ENCODE data around the gene RPA4.
"Not testable (repeated sequence)": the region's sequence is repeated elsewhere in the genome, so short reads cannot be mapped to it uniquely, and the experiment has no call there.

RPA4 gene, protein sequence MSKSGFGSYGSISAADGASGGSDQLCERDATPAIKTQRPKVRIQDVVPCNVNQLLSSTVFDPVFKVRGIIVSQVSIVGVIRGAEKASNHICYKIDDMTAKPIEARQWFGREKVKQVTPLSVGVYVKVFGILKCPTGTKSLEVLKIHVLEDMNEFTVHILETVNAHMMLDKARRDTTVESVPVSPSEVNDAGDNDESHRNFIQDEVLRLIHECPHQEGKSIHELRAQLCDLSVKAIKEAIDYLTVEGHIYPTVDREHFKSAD

DNA sequence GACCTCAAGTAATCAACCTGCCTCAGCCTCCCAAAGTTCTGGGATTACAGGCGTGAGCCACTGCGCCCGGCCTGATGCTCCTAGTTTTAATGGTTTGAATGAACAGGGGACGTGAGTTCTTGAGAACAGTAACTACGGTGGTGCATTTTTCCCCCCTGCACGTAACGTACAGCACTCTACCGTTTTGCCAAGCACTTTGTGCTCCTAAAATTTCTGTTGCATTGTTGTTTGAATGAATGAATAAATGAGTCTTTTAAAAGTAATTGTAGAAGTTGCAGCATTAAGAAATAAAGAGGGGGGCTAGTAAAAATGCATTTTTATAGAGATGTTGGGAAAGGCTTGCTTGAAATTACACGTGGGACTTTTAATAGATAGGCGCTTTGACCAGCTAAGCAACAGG, at the start of gene RPA4:
Gene RPA4 (plus strand): TSS at position 301 of the 400 bp plus-strand sequence. CDS start 403 bp downstream, outside the sequence.
- no peak for FAIRE-seq

DNA sequence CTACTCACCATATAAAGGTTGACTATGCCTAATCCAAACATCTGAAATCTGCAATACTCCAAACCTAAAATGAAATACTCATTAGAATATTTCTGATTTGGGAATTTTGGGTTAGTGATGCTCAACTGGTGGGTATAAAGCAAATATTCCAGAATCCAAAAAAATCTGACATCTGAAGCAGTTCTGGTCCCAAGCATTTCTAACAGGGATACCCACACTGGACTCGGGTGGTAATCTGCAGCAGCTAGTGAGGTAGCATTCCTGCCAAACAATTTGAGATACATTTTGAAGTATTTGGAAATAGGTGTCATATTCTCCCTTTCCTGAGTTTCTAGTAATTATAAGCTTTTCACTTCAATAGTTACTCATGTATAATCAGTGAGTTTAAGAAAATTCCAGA, 49.6 kb upstream of the RPA4 start:
- FAIRE-seq = no peak

DNA sequence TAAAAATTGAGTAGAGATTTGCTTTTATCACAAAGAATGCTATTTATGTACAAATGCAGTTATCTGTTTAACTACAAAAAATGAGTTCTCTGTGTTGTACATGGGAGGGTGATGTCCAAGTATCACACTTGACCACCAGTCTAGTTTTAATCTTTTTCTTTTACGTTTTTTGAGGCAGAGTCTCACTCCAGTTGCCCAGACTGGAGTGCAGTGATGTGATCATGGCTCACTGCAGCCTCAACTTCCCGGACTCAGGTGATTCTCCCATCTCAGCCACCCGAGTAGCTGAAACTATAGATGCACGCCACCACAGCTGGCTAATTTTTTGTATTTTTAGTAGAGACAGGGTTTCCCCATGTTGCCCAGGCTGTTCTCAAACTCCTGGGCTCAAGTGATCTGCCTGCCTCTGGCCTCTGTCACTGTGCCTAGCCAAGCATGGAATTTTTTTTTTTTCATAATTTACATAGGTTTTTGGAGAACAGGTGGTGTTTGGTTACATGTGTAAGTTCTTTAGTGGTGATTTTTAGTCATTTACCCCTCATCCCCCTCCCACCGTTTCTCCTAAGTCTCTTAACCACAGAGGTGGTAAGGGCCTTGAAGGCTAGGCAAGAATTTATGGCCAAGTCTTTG, 47.9 kb upstream of the RPA4 start:
- no peak for FAIRE-seq

DNA sequence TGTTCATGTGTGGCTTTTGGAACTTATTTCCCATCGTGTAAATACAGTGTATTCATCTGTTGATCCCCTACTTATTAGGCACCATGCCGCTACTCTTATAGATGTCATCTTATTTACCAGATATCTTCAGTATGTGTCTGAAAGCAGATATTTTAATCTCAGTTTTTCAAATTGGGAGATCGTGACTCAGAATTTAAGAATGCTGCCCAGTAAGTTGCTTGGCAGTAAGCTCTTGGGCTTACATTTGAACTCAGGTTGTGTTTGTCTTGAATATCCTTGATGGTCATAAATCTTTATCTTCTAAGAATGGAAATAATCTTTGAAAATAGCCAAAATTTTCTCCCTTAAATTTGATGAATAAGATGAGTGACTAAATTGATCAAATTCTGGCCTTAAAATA, 45.9 kb upstream of the RPA4 start:
- FAIRE-seq = no peak

DNA sequence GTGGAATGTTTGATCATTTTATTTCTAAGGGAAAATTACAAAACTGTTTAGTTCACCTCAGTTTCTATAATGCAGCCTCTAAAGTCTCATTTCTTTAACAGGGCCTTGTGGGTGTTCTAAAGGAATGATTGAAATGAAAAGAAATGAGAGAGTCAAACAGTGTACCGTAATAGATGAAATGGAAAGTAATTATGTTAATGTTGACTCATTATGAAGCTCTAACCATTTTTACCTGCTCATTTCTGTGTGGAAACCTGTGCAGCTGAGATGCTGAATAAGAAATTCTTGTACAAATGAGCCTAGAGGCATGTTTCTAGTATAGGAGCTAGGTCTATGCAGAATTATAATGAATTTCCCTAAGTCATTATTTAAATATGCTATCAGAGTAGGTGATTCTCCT, 45.2 kb upstream of the RPA4 start:
- no peak for FAIRE-seq

DNA sequence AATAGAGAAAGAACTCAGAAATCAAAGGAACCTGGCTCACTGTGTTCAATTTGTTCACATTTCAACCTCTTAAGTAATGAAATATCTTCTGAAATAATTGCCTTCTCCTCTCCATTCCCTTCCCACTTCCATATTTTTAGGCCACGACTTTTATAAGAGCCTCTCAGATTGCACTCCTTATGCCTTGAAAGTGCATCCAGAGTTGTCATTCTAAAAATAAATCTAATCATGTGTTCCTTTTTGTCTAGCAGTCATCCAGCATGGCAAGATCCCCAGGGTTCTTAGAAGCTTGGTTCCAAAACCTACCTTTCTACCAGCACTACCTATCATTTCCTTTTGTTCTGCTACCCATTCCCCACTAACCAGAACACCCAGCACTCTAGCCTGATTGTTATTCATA, 42.4 kb upstream of the RPA4 start:
- no peak for FAIRE-seq

DNA sequence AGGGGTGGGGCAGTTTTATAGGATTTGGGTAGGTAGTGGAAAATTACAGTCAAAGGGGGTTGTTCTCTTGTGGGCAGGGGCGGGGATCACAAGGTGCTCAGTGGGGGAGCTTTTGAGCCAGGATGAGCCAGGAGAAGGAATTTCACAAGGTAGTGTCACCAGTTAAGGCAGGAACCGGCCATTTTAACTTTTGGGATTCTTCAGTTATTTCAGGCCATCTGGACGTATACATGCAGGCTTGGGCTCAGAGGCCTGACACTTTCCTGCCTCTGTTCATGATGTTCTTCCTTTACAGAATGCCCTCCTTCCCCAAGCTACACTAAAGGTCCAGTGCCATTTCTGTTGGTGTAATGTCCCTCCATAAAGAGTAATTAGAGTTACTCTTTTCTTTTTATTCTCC, 41.8 kb upstream of the RPA4 start:
- not testable (repeated sequence) for FAIRE-seq

DNA sequence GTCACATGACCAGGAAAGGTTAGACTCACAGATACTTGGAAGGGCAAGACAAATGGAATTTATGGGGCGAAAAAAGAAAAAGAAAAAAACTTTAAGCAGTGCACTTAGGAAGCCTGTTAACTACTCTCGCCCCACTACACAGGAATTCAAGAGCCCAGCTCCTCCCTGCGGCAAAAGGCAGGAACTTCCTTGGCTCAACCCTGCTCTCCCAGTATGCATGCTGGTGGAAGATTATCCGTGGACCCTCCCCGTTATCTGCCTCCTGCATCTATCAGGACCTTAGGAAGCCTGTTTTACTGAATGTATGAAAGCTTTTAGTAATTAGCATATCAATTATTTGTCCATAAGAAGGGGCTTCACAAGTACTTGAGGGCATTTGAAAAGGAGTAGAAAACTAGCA, 40.1 kb upstream of the RPA4 start:
- FAIRE-seq = no peak

DNA sequence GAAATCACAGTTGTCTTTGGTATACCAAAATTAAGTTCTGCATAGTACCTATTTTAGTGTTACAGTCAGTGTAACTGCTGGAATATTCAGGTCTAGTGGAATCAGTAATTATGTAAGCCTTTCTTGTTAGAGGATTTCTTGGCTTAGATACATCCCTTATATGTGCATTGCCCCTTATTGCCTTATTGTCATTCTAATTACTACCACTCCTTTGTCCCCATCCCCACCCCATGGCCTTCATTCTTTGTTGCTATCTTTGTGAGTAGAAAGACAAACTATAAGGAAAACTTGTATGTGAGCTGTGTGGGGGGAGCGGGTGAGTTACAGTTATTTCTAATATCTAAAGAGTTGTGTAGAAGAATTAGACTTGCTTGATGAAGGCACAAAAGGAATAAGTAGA, 36.9 kb upstream of the RPA4 start:
- FAIRE-seq = peak; percentile 27

DNA sequence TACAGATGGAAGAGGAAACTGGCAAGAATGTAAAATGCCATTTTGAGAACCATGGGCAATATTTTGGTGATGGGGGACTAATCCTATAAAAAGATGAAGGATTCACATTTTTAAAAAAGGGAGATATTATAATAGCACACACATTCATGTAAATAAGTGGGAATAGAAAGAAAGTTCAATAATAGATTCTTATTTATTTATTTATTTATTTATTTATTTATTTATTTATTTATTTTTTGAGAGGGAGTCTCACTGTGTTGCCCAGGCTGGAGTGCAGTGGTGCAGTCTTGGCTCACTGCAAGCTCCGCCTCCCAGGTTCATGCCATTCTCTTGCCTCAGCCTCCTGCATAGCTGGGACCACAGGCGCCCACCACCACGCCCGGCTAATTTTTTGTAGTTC, 24.3 kb upstream of the RPA4 start:
- peak; percentile 38 for FAIRE-seq

DNA sequence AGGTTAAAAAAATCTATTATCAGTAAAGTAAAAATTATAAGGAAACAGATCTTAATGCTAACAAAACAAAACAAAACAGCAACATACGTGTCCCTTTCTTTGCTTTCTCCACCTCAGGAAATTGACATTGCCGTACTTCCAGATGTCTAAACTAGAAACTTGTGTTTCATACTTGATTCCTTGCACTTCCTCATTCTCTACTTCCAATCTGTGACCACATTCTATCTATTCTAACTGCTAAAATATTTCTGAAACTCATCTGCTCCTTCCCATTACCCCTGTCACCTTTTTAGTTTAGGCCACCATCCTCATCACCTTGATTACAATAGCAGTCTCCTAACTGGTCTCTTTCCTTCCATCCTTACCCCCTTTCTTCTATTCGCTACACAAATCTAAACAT, 22.5 kb upstream of the RPA4 start:
- peak; percentile 77 for FAIRE-seq

DNA sequence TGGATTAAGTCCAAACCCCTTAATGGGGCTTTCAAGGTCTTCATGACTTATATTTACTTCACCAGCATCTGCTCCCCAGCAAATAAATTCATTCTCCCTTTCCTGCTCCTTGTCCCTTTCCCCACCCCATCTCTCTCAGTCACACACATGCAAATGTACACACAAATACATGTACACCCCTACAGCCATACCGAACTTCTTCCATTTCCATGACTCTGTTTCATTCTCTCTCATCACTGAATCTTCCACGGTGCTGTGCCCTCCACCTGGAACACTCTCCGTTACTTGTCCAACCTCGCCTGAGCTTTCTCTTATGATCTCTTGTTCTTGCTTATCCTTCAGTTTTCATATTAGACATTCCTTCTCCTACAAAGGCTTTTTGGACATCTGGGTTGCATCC, 22.0 kb upstream of the RPA4 start:
- FAIRE-seq = no peak

DNA sequence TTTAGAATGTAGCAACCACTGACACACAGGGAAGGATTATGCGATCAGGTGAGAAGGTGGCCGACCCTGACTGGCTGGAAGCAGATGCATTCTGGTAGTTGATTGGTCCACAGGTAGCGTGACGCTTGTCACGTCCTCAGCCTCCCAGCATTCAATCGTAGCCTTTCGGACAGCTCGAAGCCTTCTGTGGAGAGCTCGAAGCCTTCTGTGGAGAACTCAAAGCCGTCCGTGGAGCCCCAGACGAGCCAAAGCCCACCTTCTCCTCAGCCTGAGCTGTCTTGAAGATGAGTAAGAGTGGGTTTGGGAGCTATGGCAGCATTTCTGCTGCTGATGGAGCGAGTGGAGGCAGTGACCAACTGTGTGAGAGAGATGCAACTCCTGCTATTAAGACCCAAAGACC, 319 bp downstream of the RPA4 start:
- FAIRE-seq = no peak

DNA sequence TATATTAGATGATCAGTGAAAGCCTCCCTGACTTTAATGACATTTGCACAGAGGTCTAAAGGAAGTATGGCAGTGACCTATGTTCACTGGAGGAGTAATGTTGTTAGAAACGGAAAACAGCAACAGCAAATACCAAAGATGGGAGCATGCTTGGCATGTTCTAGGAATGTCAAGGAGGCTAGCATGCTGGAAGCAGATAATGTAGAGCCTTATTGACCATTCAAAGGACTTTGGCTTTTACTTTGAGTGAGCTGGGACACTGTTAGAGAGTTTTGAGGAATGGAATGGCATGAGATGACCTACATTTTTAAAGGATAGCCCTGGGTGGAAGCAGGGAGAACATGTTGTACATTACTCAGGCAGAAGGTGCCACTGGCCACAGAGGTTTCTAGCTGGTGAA, 6.0 kb downstream of the RPA4 start:
- FAIRE-seq = no peak

DNA sequence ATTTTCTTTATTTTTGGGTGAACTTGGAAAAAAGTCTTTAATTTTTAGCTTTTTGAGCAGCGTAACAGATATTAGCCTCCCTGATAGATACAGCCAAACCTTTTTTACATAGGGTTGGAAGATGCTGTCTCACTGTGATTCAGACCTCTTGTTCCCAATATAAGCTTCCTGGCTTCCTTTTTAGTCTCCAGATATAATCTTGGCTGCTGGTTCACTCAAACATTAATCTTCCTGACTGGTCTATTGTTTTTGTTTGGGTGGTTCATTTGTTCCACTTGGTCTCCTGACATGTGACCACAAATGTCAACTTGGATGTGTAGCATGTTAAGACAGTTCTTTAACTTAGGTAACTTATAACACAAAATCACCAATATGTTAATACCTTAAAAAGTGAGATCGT, 23.0 kb downstream of the RPA4 start:
- FAIRE-seq = no peak

DNA sequence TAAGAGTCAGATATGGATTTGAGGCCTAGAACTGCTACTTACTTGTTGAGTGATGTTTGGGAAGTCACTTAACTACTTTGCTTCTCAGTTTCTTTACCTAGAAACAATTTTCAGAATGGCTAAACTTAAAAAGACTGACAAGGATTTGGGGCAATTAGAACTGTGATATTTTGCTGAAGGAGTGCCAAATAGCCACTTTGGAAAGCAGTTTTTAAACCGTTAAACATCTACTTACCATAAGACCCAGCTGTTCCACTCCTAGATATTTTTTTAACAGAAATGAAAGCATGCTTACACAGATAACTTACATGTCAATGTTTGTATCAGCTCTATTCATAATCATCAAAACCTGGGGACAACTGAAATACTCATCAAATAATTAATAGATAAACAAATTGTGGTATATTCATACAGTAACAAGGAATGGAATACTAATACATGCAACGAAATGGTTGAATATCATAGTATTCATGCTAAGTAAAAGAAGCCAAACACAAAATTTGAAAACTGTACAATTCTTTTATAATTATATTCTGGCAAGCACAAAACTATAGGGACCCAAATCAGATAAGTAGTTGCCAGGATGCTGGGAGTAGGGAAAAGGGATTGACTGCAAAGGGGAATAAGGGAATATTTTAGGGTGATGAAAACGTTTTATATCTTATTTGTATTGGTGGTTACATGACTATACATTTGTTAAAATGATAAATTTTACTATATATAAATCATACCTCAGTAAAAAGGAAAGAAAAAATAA, 24.0 kb downstream of the RPA4 start:
- no peak for FAIRE-seq

DNA sequence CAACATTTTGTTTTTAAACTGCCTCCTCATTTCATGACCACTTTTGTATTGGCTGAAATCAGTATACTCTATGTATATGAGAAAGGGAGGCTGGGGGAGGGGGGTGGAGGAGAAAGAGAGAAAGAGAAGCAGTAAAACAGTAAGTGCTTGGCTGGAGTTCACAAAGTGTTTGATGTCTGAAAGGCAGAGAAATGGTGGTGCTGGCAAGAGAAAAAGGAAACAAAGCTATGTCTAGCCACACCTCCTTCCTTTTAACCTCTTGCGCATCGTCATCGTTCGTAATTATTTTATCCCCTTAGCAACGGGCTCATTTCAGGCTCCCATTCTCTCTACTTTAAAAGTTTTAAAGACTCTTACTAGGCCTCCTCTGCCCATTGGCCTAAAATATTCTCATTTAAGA, 25.6 kb downstream of the RPA4 start:
- FAIRE-seq = no peak

DNA sequence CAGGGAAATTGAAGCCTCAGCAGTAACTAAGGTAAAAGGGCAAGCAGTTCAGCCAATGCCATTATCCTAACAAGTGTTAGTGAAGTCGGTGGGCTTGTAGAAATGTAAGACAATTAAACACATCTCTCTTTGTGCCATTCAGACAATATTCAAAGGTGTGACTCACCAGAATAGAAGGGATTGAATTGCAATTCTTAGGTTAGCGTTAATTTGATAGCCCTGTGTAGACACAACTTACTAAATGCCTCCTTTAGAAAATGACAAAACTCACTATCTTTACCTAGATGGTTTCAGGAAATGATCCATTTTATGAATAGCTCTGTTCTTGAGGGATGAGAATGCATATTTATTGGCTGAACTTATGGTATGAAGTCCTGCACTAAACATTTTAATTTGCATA, 35.2 kb downstream of the RPA4 start:
- no peak for FAIRE-seq

DNA sequence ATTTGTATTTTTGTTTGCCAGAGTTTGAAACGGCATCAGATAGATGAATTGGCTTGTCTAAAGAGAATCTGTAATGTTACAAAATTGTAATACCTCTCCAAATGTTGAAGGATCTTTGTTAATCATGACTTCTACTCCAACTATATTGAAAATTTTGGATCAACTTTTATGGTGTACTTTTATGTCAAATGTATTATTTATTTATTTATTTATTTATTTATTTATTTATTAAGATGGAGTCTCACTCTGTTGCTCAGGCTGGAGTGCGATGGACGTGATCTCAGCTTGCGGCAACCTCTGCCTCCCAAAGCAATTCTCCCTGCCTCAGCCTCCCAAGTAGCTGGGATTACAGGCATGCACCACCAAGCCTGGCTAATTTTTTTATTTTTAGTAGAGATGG, 36.0 kb downstream of the RPA4 start:
- FAIRE-seq = no peak

DNA sequence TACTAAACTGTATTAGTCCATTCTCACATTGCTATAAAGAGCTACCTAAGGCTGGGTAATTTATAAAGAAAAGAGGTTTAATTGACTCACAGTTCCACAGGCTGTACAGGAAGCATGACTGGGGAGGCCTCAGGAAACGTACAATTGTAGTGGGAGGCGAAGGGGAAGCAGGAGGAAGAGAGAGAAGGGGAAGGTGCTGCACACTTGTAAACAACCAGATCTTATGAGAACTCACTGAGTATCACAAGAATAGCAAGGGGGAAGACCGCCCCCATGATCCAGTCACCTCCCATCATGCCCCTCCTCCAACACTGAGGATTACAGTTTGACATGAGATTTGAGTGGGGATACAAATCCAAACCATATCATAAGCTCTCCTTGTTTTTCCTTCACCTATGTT, 40.9 kb downstream of the RPA4 start:
- FAIRE-seq = no peak

DNA sequence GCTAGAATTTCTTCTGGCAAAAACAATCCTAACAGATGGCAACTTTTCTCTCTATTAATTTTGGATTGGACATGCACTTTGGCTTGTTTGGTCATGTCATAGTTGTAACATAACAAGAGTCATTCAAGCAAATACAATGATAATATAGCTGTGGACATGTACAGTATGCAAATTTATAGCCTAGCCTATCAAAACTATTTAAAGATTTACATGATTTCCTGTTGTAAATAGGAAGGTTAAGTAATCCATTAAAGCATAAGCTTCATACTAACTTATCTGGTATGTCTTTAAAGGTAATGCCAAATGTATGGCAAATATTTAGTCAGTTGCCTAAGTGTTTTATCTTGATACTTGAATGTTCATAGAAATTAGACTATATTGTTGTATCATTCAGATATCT, 45.3 kb downstream of the RPA4 start:
- no peak for FAIRE-seq

Measured in islet of Langerhans (tissue), 1 donor.